ENCODE data around the gene SCG3.

SCG3 gene

GRCh38 chr15:51726302-51727073 lies 45.2 kb downstream of the SCG3 start:
- H3K27me3 Mint-ChIP-seq (ENCODE audit: low read depth): peaks cover 2% of the 10 kb centered on the region
- H3K36me3 Mint-ChIP-seq (ENCODE audit: low read depth): no peaks in the 10 kb centered on the region
- no peak for TF ChIP-seq CTCF (IDR thresholded peaks at IDR 0.05; ENCODE audit: unreplicated experiment in 3 of 3)

GRCh38 chr15:51727141-51727897 lies 46.0 kb downstream of the SCG3 start:
- Mint-ChIP-seq H3K27me3 (ENCODE audit: low read depth) (peaks cover 6% of the 10 kb centered on the region), H3K36me3 (ENCODE audit: low read depth) (no peaks in the 10 kb centered on the region), H3K4me1 (no peaks in the 10 kb centered on the region), H3K4me3 (no peak overlapping the region), H3K9me3 (no peaks in the 10 kb centered on the region), H3K27ac (no peak overlapping the region)
- TF ChIP-seq CTCF (IDR thresholded peaks at IDR 0.05; ENCODE audit: unreplicated experiment in 3 of 3): no peak

More at GRCh38 chr15:51726302-51727073, 45.2 kb downstream of the SCG3 start:
- Mint-ChIP-seq H3K27ac (no peak overlapping the region), H3K9me3 (no peaks in the 10 kb centered on the region), H3K4me3 (no peak overlapping the region), H3K4me1 (no peaks in the 10 kb centered on the region)

DNA sequence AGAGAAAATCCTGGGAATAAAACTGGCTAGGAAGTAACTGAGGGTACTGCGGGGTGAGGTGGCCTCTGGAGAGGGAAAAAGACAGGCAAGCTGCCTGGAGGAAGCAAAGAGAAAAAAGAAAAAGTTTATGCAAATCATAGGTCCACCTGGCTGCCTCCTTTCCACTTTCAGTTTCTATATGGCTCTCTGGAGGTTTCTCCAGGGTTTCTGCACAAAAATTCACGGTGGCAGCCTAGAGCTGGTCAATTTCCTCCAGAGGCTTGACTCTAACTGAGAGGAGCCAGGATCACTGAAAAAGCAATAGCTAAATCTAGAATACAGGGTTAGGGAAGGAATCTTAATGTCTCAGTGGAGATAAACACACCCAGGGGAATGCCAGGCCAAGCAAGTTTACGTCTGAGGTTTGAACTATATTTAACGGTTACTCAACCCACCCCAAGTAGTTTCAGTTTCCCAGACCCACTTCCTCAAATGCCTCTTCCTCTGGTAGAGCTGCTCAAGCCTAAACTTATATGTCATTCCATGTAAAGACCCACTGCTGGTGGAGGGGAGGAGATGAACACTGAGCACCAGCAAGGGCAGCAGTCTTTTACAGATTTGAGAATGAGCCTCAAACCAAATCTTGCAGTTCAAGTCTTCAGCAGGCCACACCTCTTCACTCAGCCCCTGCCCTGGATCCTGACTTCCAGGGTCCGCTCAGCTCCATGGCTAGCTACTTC lies 50.4 kb downstream of the SCG3 start:
- no peak overlapping the region for H3K4me3 Mint-ChIP-seq
- TF ChIP-seq CTCF (IDR thresholded peaks at IDR 0.05; ENCODE audit: unreplicated experiment in 3 of 3): no peak
- peaks cover 27% of the 10 kb centered on the region for H3K27me3 Mint-ChIP-seq (ENCODE audit: low read depth)
- no peaks in the 10 kb centered on the region for H3K9me3 Mint-ChIP-seq
- no peaks in the 10 kb centered on the region for H3K4me1 Mint-ChIP-seq
- no peaks in the 10 kb centered on the region for H3K36me3 Mint-ChIP-seq (ENCODE audit: low read depth)
- no peak overlapping the region for H3K27ac Mint-ChIP-seq

- no peaks in the 10 kb centered on the region for H3K9me3 Mint-ChIP-seq
Observed at GRCh38 chr15:51732646-51733045, 51.3 kb downstream of the SCG3 start.

More at GRCh38 chr15:51732646-51733045, 51.3 kb downstream of the SCG3 start:
- Mint-ChIP-seq H3K27ac (no peak overlapping the region), H3K4me1 (no peaks in the 10 kb centered on the region), H3K27me3 (ENCODE audit: low read depth) (peaks cover 29% of the 10 kb centered on the region), H3K36me3 (ENCODE audit: low read depth) (no peaks in the 10 kb centered on the region), H3K4me3 (no peak overlapping the region)
- no peak for TF ChIP-seq CTCF (IDR thresholded peaks at IDR 0.05; ENCODE audit: unreplicated experiment in 3 of 3)
